ENCODE measurements around the gene UCP2.
A peak's percentile ranks its signal among the peaks of the same experiment; 100 is the strongest.

Gene UCP2

DNA sequence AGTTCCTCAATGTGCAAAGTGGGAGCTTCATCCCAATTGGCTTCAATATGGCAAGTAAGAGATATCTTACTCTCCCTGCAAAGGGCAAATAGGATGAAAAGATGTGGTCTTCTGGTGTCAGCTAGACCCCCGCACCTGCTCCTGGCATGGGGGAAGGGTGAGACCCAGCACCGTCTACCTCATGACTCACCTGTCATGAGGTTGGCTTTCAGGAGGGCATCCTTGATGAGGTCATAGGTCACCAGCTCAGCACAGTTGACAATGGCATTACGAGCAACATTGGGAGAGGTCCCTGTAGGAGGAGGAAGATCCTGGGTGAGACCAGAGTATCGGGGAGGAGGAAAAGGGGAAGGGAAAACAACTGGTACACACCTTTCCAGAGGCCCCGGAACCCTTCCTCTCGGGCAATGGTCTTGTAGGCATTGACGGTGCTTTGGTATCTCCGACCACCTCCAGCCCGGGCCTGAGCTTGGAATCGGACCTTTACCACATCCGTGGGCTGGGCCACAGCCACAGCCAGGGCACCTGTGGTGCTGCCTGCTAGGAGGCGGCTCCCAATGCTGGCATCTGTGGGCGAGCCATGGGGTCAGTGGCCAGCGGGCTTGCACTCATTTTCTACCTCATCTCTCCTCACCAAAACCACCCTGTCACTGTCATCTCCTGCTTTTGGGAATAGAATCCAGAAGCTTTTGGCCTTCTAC lies 6.0 kb downstream of the UCP2 start:
- H3K36me3 Mint-ChIP-seq (ENCODE audit: low read depth): peaks cover 89% of the 10 kb centered on the region
- intact Hi-C loops (cut with micrococcal nuclease): no loop called here
- peak overlapping the region; percentile 9 for H3K4me3 Mint-ChIP-seq
- no peaks in the 10 kb centered on the region for H3K9me3 Mint-ChIP-seq
- no peaks in the 10 kb centered on the region for H3K27me3 Mint-ChIP-seq
- H3K4me1 Mint-ChIP-seq (ENCODE audit: low read depth): peaks cover 89% of the 10 kb centered on the region
- peak overlapping the region; percentile 75 for H3K27ac Mint-ChIP-seq

DNA sequence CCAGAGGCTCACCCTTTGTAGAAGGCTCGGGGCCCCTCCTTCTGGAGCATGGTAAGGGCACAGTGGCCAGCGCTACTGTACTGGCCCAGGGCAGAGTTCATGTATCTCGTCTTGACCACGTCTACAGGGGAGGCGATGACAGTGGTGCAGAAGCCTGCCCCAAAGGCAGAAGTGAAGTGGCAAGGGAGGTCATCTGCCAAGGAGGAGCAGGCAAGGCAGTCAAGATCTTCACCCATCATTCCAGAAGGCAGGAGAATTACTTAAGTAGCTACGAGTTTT lies 7.2 kb downstream of the UCP2 start:
- H3K9me3 Mint-ChIP-seq: no peaks in the 10 kb centered on the region
- H3K36me3 Mint-ChIP-seq (ENCODE audit: low read depth): peaks cover 78% of the 10 kb centered on the region
- intact Hi-C loops (cut with micrococcal nuclease): no loop called here
- H3K4me3 Mint-ChIP-seq: peak overlapping the region; percentile 20
- H3K4me1 Mint-ChIP-seq (ENCODE audit: low read depth): peaks cover 86% of the 10 kb centered on the region
- H3K27ac Mint-ChIP-seq: peak overlapping the region; percentile 75
- H3K27me3 Mint-ChIP-seq: no peaks in the 10 kb centered on the region

DNA sequence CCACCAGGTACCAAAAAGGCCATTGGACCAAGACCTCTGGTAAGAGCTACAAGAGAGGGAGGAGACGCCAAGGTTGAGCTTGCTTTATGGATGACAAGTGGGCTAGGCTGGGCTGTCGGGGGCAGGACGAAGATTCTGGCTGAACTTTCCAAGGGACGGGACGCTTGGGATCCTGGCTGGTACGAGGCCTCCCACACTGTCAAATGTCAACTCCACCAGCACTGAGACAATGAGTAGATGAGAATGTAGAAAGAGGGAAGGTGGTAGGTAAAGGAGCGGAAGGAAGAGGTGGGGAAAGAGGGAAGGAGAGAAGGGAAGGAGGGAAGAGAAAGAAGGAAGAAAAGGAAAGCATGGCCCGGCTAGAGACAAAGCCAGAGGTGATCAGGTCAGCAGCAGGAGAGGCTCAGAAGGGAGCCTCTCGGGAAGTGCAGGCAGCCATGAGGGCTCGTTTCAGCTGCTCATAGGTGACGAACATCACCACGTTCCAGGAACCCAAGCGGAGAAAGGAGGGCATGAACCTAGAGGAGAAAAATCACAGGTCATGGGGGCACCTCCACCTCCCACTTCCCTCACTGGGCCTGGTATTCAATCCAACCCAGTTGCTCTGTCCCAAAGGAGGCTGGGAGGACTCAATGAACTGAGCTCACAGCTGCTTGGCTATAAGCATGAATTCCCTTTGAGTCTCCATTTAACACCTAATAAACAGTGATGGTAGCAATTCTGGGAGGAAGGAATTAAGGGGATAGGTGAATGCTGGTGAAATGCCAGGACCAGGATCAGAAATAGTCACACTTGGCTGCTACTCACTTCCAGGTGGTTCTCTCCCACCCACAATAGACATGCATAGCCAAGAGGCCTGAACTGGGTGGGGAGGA lies 7.8 kb downstream of the UCP2 start:
- peaks cover 86% of the 10 kb centered on the region for H3K4me1 Mint-ChIP-seq (ENCODE audit: low read depth)
- H3K4me3 Mint-ChIP-seq: peak overlapping the region; percentile 20
- H3K9me3 Mint-ChIP-seq: no peaks in the 10 kb centered on the region
- no peaks in the 10 kb centered on the region for H3K27me3 Mint-ChIP-seq
- intact Hi-C loops (cut with micrococcal nuclease): no loop called here
- H3K27ac Mint-ChIP-seq: peak overlapping the region; percentile 75
- peaks cover 72% of the 10 kb centered on the region for H3K36me3 Mint-ChIP-seq (ENCODE audit: low read depth)

DNA sequence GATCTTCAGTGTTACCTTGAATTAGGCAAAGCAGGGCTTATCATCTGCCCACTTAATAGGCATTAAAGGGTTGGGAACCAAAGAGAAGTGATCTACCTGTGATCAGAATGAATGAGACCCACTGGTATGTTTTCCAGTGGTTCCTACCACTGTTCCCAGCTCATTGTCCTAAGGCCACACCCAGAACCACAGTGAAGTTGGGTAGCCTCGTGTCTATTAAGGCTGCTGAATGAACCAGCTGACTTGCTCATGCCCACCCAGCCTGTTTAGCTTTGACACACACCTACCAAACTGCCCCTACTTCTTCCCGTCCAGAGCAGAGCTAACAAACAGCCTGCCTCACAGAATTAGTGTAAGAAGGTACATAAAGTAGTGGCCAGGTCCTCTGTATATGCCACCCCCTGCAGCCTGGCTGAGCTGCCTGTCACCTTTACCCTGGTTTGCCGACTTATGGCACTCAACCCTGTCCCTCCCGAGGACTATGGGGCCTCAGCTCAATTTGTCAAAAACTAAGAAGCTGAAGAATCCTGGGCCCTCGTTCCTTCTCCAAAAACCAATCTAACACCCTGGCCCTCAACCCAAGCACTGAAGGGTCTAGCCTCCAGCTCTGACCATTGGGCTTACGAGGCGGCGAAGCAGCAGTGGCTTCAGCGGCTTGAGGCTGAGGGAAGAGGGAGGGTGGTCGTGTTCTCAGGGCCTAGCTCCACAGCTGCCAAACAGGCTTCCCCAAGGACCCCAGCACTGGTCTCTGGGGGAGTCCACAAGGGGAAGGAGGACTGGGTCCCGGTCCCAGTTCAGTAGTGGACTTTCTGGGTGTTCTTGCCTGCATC lies 9.8 kb downstream of the UCP2 start:
- intact Hi-C loops (cut with micrococcal nuclease): no loop called here
- Mint-ChIP-seq H3K36me3 (ENCODE audit: low read depth) (peaks cover 52% of the 10 kb centered on the region), H3K4me3 (no peak overlapping the region), H3K4me1 (ENCODE audit: low read depth) (peaks cover 74% of the 10 kb centered on the region), H3K9me3 (no peaks in the 10 kb centered on the region), H3K27ac (peak overlapping the region; percentile 75), H3K27me3 (peaks cover 2% of the 10 kb centered on the region)

DNA sequence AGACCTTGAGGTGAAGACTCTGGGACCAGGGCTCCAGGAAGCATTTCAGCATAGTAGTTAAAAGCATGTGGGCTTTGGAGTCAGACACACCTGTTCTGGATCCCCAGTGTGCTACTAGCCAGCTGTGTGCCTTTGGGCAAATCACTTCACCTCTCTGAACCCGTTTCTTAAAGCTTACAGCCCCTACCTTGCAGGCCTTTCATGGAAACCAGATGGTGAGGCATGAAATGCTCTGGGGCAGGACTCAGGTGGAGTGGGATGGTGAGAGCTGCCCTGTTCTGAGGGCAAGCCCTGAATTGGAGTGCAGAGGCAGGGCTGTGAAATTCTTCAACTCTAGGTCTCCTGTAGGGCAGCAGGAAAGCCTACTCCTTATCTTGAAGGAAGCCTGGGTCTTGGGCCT lies 10.5 kb downstream of the UCP2 start:
- intact Hi-C loops (cut with micrococcal nuclease): no loop called here
- H3K9me3 Mint-ChIP-seq: no peaks in the 10 kb centered on the region
- peaks cover 67% of the 10 kb centered on the region for H3K4me1 Mint-ChIP-seq (ENCODE audit: low read depth)
- H3K4me3 Mint-ChIP-seq: no peak overlapping the region
- peaks cover 45% of the 10 kb centered on the region for H3K36me3 Mint-ChIP-seq (ENCODE audit: low read depth)
- H3K27ac Mint-ChIP-seq: no peak overlapping the region
- H3K27me3 Mint-ChIP-seq: peaks cover 5% of the 10 kb centered on the region

DNA sequence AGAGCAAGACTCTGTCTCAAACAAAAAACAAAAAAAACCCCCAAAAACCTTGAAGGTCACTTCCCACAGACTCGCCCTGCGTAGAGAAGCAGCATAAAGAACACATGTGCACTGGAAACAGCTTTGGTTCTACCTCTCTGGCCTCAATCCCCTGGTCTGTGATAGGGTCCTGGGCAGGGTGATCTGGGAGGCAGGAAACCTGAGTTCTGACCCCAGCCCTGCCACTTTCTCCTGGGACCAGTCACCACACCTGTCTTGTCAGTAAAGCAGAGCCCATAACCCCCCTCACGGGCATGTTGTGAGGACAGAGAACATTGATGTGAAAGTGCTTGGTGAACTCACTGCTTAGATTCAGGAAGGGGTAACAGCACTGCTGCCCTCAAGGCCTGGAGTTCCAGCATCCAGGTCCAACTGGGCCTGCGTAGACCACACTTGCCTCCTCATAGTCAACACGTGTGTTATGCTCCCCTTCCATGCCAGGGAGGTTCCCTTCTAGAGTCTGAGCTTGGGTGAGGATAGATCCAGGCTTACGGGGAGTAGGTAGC lies 11.4 kb downstream of the UCP2 start:
- H3K27ac Mint-ChIP-seq: peak overlapping the region; percentile 41
- peaks cover 5% of the 10 kb centered on the region for H3K27me3 Mint-ChIP-seq
- intact Hi-C loops (cut with micrococcal nuclease): no loop called here
- H3K4me3 Mint-ChIP-seq: no peak overlapping the region
- no peaks in the 10 kb centered on the region for H3K9me3 Mint-ChIP-seq
- H3K36me3 Mint-ChIP-seq (ENCODE audit: low read depth): peaks cover 36% of the 10 kb centered on the region
- H3K4me1 Mint-ChIP-seq (ENCODE audit: low read depth): peaks cover 58% of the 10 kb centered on the region

DNA sequence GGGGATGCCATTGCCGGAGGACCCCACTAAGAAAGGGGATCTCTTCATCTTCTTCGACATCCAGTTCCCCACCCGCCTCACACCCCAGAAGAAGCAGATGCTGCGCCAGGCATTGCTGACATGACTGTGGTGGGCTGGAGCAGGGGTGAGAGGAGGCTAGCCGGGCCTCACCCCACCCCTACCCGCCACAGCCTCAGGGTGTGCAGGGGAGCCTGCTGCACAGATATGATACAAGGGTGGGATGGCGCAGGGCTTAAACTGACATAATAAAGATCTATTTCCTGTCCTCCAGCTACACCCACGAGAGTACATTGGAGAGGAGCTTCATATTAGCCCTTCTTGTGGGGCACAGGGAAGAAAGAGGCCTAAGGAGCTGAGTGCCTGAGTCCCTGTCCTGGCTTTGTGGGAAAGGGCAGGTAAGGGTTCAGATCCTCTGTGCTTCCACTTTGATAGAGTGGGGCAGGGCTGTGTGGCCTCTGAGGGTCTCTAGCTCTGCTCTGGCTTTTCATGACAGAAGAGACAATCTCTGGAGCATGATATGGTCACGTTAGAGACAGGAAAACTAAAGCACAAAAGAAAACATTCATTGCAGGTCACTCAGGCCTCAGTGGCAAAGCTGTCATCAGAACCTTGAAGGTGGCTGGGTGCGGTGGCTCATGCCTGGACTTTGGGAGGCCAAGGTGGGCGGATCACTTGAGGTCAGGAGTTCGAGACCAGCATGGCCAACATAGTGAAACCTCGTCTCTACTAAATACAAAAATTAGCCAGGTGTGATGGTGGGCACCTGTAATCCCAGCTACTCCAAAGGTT lies 12.4 kb downstream of the UCP2 start:
- intact Hi-C loops (cut with micrococcal nuclease): loop anchor here (10.0 kb wide), 1 partner anchor 475 kb away; no protein-coding TSS in a partner anchor
- H3K9me3 Mint-ChIP-seq: no peaks in the 10 kb centered on the region
- peaks cover 10% of the 10 kb centered on the region for H3K27me3 Mint-ChIP-seq
- H3K27ac Mint-ChIP-seq: peak overlapping the region; percentile 46
- peaks cover 25% of the 10 kb centered on the region for H3K36me3 Mint-ChIP-seq (ENCODE audit: low read depth)
- H3K4me1 Mint-ChIP-seq (ENCODE audit: low read depth): peaks cover 47% of the 10 kb centered on the region
- no peak overlapping the region for H3K4me3 Mint-ChIP-seq

DNA sequence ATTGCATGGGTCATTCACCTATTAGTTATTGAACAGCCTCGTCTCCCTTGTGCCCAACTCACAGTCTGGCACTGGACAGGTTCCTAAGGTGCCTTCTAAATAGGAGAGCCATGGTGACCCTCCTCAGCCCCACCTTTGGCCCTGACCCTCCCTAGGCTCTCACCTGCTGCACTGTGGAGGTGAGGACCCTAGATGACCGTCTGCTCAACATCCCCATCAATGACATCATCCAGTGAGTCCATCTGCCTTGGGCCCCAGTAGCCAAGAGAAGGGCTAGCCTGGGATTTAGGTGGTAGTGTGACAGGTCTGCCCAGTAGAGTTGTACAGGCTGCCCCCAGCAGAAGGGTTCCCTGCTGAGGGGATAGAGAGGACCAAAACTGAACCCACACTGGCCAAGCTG lies 13.6 kb downstream of the UCP2 start:
- no peak overlapping the region for H3K4me3 Mint-ChIP-seq
- intact Hi-C loops (cut with micrococcal nuclease): loop anchor here (10.0 kb wide), 1 partner anchor 476 kb away; no protein-coding TSS in a partner anchor
- H3K27me3 Mint-ChIP-seq: peaks cover 14% of the 10 kb centered on the region
- H3K4me1 Mint-ChIP-seq (ENCODE audit: low read depth): peaks cover 43% of the 10 kb centered on the region
- H3K27ac Mint-ChIP-seq: peak overlapping the region; percentile 46
- no peaks in the 10 kb centered on the region for H3K9me3 Mint-ChIP-seq
- H3K36me3 Mint-ChIP-seq (ENCODE audit: low read depth): peaks cover 14% of the 10 kb centered on the region

DNA sequence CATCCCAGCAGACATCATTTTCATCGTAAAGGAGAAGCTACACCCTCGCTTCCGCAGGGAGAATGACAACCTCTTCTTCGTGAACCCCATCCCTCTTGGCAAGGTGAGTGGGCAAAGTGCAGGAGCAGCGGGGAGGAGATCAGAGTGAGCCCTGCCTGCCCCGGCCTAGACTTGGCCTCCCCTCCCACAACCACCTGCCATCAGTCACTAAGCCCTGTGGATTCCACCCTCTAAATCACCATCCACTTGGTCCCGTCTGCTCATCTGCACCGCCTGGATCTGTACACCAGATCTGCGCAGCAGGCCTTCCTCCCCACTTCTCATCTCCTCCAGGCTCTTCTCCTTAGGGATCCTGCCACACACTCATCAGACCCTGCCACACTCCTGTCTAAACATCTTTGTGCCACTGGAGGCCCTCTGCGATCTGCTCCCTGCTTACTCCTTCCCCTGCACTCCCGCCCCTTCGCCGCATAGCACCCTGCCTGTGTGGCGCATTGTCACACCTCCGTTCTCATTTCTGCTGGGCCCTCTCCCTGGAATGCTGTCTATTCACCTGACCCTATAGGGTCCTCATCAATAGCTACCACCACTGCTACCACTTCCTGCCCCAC lies 14.2 kb downstream of the UCP2 start:
- intact Hi-C loops (cut with micrococcal nuclease): loop anchor here (10.0 kb wide), 1 partner anchor 476 kb away; no protein-coding TSS in a partner anchor
- H3K9me3 Mint-ChIP-seq: no peaks in the 10 kb centered on the region
- H3K27ac Mint-ChIP-seq: no peak overlapping the region
- no peak overlapping the region for H3K4me3 Mint-ChIP-seq
- peaks cover 18% of the 10 kb centered on the region for H3K27me3 Mint-ChIP-seq
- H3K4me1 Mint-ChIP-seq (ENCODE audit: low read depth): peaks cover 40% of the 10 kb centered on the region
- H3K36me3 Mint-ChIP-seq (ENCODE audit: low read depth): peaks cover 8% of the 10 kb centered on the region

DNA sequence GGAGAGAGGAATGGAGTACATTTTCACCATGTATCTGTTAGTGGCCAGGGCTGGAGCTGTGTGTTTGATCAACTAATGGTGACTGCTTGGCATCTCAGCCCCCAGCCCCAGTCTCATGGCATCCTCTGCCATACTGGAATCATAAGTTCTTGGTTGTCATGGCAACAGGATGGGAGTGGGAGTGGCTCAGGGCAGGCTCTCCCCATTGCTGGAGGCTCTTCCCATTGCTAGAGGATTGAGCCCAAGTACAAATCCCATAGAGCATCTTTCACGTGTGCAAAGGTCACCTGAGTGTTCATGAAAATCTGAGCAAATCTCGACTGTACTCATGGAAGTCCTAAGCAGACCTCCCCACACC lies 16.9 kb downstream of the UCP2 start:
- Mint-ChIP-seq H3K4me3 (no peak overlapping the region), H3K9me3 (no peaks in the 10 kb centered on the region), H3K36me3 (ENCODE audit: low read depth) (no peaks in the 10 kb centered on the region), H3K27ac (no peak overlapping the region), H3K4me1 (ENCODE audit: low read depth) (peaks cover 25% of the 10 kb centered on the region), H3K27me3 (peaks cover 18% of the 10 kb centered on the region)
- intact Hi-C loops (cut with micrococcal nuclease): loop anchor here (10.0 kb wide), 1 partner anchor 479 kb away; no protein-coding TSS in a partner anchor

DNA sequence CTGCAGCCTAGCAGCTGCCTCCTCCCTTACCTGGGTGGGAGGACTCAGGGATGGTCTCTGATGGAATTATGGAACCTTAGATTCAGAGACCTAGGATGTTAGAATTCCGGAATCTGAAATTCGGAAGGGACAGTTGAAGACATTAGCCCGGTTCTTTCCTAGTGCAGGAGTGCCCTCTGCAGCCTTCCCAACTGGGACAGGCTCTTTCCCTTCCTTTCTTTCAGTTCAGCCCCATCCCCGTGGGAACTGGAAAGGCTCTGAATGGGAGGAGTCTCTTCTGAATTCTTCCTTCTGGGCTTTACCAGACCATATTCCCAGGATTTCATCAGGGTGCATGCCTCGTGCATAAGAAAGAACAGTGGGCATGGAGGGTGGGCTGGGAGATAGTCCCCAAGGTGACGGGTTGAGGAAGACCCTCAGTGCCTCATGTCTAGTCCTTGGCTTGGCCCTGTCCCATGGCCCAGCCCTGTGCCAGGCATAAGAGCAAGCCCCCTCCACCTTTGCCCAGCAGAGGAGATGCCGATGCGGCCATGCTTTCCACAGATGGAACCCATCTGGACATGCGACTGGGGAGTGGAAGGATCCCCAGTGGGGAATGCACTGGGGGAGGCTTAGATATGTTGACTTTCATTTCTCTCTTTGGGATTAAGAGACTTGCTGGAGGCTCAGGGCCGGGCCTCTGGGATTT lies 17.4 kb downstream of the UCP2 start:
- peaks cover 21% of the 10 kb centered on the region for H3K4me1 Mint-ChIP-seq (ENCODE audit: low read depth)
- H3K4me3 Mint-ChIP-seq: no peak overlapping the region
- no peak overlapping the region for H3K27ac Mint-ChIP-seq
- H3K27me3 Mint-ChIP-seq: peaks cover 18% of the 10 kb centered on the region
- no peaks in the 10 kb centered on the region for H3K36me3 Mint-ChIP-seq (ENCODE audit: low read depth)
- H3K9me3 Mint-ChIP-seq: no peaks in the 10 kb centered on the region
- intact Hi-C loops (cut with micrococcal nuclease): loop anchor here (10.0 kb wide), 1 partner anchor 480 kb away; no protein-coding TSS in a partner anchor

DNA sequence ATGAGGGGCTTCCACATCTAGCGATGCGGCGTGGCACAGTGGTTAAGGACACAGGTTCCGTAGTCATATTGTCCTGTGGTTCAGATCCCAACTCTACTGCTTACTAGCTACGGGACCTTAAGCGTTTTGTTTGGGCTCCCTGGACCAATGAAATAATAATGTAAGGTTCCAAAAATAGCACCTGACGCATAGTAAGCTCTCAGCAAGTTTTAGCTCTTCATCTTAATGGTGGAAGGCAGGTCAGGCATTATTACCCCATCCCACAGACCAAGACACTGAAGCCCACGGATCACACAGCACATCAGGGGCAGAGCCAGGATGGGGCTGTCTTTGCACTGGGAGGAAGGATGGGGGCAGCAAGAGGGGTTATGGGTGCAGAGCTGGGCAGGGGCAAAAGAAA lies 18.8 kb downstream of the UCP2 start:
- H3K27me3 Mint-ChIP-seq: peaks cover 18% of the 10 kb centered on the region
- intact Hi-C loops (cut with micrococcal nuclease): loop anchor here (5.0 to 10.0 kb wide), 2 partner anchors 128 to 481 kb away; no protein-coding TSS in a partner anchor
- H3K4me3 Mint-ChIP-seq: no peak overlapping the region
- H3K9me3 Mint-ChIP-seq: no peaks in the 10 kb centered on the region
- no peaks in the 10 kb centered on the region for H3K36me3 Mint-ChIP-seq (ENCODE audit: low read depth)
- H3K27ac Mint-ChIP-seq: peak overlapping the region; percentile 60
- peaks cover 10% of the 10 kb centered on the region for H3K4me1 Mint-ChIP-seq (ENCODE audit: low read depth)
